Kidney (tissue), 14 donors: Measurements from ENCODE around the gene LSM11. TPM values are rescaled to one million over a fixed set of nuclear protein-coding genes. Genes with fewer than 3 reads are reported as not detected.
A peak's percentile ranks its signal among the peaks of the same experiment; 100 is the strongest.

Experiments used
- DNase-seq, 5 donors: peaks; one replicate each; pipeline ENCODE4 v3.0.0-alpha.2; 2013 to 2020
- FAIRE-seq: peaks from 2 replicates; lab custom pipeline; 2012; peaks lifted over from hg19 to GRCh38; lab: Jason Lieb, UNC
- H3K27ac ChIP-seq, 2 donors: one replicate each; pipeline ENCODE4 v1.7.0; 2013; ENCODE audit warnings: low read depth in 2 of 2, low read length in 2 of 2, inconsistent platforms in 1 of 2
- H3K27me3 ChIP-seq: one replicate; pipeline ENCODE4 v1.7.1; 2013; ENCODE audit warnings: low read length, inconsistent platforms; ENCODE audit not compliant: control insufficient read depth, insufficient read depth
- H3K36me3 ChIP-seq, 3 donors: one replicate each; pipeline versions ENCODE4 v1.7.0 to v1.7.1; 2013; ENCODE audit warnings: low read length in 3 of 3, control low read depth in 1 of 3, inconsistent platforms in 1 of 3; ENCODE audit not compliant: insufficient read depth in 3 of 3, control insufficient read depth in 2 of 3
- H3K4me1 ChIP-seq, 3 donors: one replicate each; pipeline versions ENCODE4 v1.7.0 to v1.7.1; 2013; ENCODE audit warnings: low read length in 3 of 3, inconsistent platforms in 1 of 3, low read depth in 1 of 3; ENCODE audit not compliant: control insufficient read depth in 2 of 3, insufficient read depth in 2 of 3
- H3K4me3 ChIP-seq, 3 donors: one replicate each; pipeline versions ENCODE4 v1.7.0 to v1.8.1; 2013; ENCODE audit warnings: low read length in 3 of 3, control low read depth in 1 of 3, inconsistent platforms in 1 of 3
- H3K9ac ChIP-seq, 3 donors: one replicate each; pipeline versions ENCODE4 v1.7.0 to v1.7.1; 2013; ENCODE audit warnings: low read length in 3 of 3, control low read depth in 1 of 3, inconsistent platforms in 1 of 3
- H3K9me3 ChIP-seq, 3 donors: one replicate each; pipeline versions ENCODE4 v1.7.0 to v1.7.1; 2013; ENCODE audit warnings: low read length in 3 of 3, control low read depth in 1 of 3, inconsistent platforms in 1 of 3; ENCODE audit not compliant: control insufficient read depth in 2 of 3, insufficient read depth in 1 of 3
- CTCF ChIP-seq: IDR thresholded peaks from 3 replicates; pipeline ENCODE4 v1.5.1; 2012; ENCODE audit warnings: mild to moderate bottlenecking, moderate library complexity, borderline replicate concordance; ENCODE audit not compliant: insufficient read depth; ENCODE audit errors: extremely low read depth
- intact Hi-C: fragments of 100-400 bp; cut with DNase I; formaldehyde crosslinking; loops from one replicate; pipeline ENCODE4 v1.11.1; 2022
- polyA plus RNA-seq: library from polyadenylated mRNA; stranded (reverse); fragments of 350-450 nt; fragmentation: Illumina TruSeq; extraction: RNeasy Lipid Tissue Mini Kit (QIAGEN cat#74804); gene quantifications from one replicate; pipeline ENCODE4 v1.2.3, GENCODE V29; 2014; ENCODE audit warnings: low read depth, low replicate concordance; ENCODE audit not compliant: insufficient read depth
- total RNA-seq: library from RNA; stranded (reverse); fragmentation: NEBNext Ultra II Directional; extraction: Animal tissue kit (Norgen Biotek cat#: 25700); gene quantifications from one replicate; pipeline ENCODE4 v1.2.1, GENCODE V29; 2021
- donor health status: control.
- donor health status: control.
- donor health status: control.
- donor health status: control.
- donor health status: control.
- donor health status: DM: yes; HTN: yes; CAD: no.
- donor health status: Normal renal cell carcinoma (clear cell type).

LSM11 gene
- total and polyA plus RNA-seq, 2 donors from 2014 or later, result 0.97 to 2.8 TPM

GRCh38 chr5:157778121-157778805, 34.8 kb downstream of the LSM11 start:
- FAIRE-seq, result no peak
- H3K4me1 ChIP-seq, result no peaks in the 10 kb centered on the region
- no peak for TF ChIP-seq CTCF

GRCh38 chr5:157779221-157779620, 35.7 kb downstream of the LSM11 start:
- H3K4me3 ChIP-seq, result no peak overlapping the region
- no peaks in the 10 kb centered on the region for H3K36me3 ChIP-seq
- TF ChIP-seq CTCF, result no peak
- H3K4me1 ChIP-seq, result no peaks in the 10 kb centered on the region
- no peaks in the 10 kb centered on the region for H3K9me3 ChIP-seq
- H3K27ac ChIP-seq, result no peak overlapping the region
- H3K27me3 ChIP-seq, result no peaks in the 10 kb centered on the region
- H3K9ac ChIP-seq, result no peak overlapping the region
- intact Hi-C loops, result no loop called here
- FAIRE-seq, result no peak
- no peak for DNase-seq

More at GRCh38 chr5:157778121-157778805, 34.8 kb downstream of the LSM11 start:
- no peak overlapping the region for H3K27ac ChIP-seq
- H3K27me3 ChIP-seq, result no peaks in the 10 kb centered on the region
- H3K9me3 ChIP-seq, result no peaks in the 10 kb centered on the region
- DNase-seq, result peak in 4 of 5 donors; percentile 49 to 80 (median 65)
- no peak overlapping the region for H3K9ac ChIP-seq
- intact Hi-C loops, result no loop called here
- no peaks in the 10 kb centered on the region for H3K36me3 ChIP-seq
- no peak overlapping the region for H3K4me3 ChIP-seq

GRCh38 chr5:157785801-157786200, 42.3 kb downstream of the LSM11 start:
- Histone ChIP-seq H3K9me3 (no peaks in the 10 kb centered on the region), H3K4me3 (no peak overlapping the region), H3K27ac (no peak overlapping the region), H3K4me1 (no peaks in the 10 kb centered on the region), H3K36me3 (peaks cover 0 to 15% (median 7%) of the 10 kb centered on the region in 3 donors), H3K9ac (no peak overlapping the region), H3K27me3 (no peaks in the 10 kb centered on the region)
- FAIRE-seq (no peak), DNase-seq (no peak)
- intact Hi-C loops, result no loop called here
- TF ChIP-seq CTCF, result no peak
